ENCODE data around the gene TRPC6.
"Not testable (repeated sequence)": the region's sequence is repeated elsewhere in the genome, so short reads cannot be mapped to it uniquely, and the experiment has no call there.

The TRPC6 gene

DNA sequence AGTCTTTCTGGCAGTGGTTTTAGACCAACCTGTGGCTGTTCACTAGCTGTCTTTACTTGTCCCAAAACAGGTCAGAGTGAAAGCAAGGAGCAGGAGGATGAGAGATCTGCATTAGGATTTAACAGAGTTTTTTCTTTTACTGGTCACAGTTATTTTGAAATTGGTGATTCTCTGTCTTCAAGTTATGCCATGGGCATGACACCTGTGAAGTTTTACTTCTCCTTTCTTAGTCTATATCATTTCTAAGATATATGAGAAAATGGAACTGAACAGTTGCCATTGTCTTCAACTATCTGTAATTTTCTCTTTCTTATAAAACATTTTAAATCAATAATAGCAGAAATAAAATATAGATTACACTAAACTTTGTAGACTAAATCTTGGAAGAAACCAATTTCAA is 60.6 kb downstream of the TRPC6 start:
- no peak for DNase-seq (ENCODE audit: low read depth, low spot score)

DNA sequence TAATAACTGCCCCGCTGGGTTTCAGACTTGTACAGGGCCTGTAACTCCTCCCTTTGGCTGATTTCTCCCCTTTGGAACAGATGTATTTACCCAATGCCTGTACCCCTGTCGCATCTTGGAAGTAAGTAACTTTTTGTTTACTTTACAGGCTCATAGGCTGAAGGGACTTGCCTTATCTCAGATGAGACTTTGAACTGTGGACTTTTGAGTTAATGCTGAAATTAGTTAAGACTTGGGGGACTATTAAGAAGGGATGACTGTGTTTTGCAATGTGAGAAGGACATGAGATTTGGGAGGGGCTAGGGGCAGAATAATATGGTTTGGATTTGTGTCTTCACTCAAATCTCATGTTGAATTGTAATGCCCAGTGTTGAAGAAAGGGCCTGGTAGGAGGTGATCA is 62.0 kb downstream of the TRPC6 start:
- no peak for DNase-seq (ENCODE audit: low read depth, low spot score)

DNA sequence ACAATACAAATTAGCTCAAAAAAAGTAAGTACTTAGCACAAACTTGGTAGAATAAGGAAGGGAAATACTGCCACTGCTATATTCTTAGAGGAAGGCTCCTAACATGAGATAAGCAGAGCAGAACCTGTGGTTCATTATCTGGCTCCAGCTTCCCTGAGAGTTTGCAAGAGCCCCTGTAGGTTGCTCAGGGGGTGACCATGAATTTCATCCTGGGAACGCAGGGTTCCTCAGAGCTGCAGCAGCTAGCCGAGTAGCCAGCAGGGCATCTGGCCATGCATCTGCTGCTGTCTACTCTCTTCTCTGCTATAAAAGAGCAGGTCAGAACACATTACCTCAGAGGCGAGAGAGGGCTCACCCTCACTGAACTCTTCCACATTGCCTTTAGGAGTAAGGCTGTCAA is 67.3 kb downstream of the TRPC6 start:
- DNase-seq (ENCODE audit: low read depth, low spot score) = peak; percentile 27

DNA sequence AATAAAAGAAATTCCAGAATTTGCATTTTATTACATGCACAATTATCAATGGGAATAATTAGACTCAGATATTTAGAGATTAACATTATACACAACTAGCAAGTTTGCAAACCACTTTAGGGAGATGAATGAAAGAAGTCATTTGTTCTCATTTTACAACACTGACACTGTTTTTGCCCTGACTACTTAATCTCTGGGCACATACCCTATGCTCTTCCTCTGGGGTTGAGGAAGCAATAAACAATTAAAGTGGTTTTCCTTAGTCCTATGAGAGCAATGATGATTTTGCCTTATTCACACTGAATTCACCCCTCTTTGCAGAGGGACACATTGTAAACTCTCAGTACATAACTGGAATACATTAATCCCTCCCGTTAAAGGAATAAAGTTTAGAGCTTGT is 72.7 kb downstream of the TRPC6 start:
- no peak for DNase-seq (ENCODE audit: low read depth, low spot score)

DNA sequence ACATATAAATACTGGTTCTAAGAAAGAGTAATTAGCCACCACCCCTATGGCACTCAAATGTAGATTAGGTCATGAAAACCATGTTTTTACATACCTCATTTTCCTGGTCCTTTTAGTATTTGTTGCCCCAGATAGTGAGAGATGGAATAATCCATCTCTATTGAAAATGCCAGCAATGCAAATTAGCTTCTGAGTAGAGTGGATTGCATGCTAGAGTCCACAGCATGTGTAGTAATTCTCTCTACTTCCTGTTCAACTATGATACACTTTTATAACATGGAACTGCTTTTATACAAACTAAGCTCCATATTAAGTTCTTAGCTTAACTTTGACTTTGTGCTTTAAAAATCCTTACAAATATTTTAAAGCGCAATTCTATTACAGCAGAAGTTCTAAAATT is 73.2 kb downstream of the TRPC6 start:
- DNase-seq (ENCODE audit: low read depth, low spot score) = no peak

DNA sequence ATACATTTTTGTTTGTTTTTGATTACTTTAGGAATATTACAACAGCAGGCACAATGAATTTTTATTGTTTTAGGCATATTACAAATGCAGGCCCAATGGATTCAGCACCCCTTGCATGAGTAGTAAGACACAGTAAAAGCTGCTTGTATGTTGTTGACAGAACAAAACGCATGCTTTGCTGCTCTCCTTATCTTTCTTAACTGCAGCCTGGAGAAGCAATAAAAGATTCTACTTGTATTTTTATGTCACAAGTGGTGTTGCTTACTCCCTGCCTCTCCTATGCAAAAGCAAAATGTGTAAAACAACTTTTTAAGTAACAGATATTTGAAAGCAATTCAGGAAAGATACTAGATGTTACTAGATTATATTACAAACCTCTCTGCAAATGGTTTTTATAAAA is 73.9 kb downstream of the TRPC6 start:
- no peak for DNase-seq (ENCODE audit: low read depth, low spot score)

DNA sequence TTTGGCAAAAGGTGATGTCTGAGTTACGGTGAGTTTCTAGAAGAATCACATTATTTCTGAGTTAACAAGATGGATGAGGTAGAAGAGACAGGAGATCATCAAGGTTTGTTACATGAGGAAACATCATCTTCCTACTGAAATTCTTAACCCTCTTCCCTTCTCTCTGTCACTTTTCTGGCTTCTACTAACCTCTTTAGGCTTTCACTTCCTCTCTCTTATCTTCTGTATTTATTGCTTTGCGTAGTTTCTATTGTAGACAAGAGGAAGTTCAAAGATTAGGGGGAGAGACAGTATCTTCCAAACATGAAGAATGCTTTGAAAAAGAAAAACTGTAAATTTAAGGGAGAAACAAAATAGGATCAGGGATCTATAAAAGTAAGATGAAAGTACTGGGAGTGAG is 75.4 kb downstream of the TRPC6 start:
- no peak for DNase-seq (ENCODE audit: low read depth, low spot score)

DNA sequence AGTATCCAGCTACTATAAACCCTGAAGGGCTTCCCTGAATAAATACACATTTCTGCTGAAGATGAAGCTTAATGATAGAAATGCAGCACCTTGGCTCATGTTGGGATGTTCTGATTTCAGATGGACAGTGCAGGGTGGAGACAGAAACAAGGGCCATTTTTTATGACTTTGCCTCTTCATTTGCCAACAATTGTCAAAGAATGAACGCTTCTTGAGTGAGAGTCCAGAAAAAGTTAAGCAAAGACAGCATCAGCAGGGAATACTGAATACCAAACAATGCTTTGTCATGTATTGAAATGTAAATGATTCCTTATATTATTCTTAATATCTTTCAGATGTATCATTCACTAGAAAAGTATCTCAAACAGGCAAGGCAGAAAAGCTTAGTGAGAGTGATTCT is 84.9 kb downstream of the TRPC6 start:
- DNase-seq (ENCODE audit: low read depth, low spot score) = no peak

DNA sequence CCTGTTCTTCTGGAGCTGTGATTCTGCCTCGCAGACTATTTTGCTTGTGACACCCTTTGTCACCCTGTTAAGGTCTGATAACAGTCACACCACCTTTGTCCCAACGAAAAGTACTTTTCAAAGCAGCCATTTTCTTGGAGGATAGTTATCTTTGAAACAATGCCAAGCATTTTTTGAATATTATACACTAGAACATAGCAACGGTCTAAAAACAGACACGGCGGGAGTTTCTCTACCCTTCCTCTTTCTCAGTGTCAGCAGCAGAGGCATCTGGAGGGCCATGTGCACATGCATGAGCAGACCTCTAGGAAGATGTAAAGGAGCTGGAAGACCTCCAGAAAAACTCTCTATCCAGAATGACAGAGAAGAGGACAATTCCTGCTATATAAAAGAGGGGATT is 86.5 kb downstream of the TRPC6 start:
- no peak for DNase-seq (ENCODE audit: low read depth, low spot score)

DNA sequence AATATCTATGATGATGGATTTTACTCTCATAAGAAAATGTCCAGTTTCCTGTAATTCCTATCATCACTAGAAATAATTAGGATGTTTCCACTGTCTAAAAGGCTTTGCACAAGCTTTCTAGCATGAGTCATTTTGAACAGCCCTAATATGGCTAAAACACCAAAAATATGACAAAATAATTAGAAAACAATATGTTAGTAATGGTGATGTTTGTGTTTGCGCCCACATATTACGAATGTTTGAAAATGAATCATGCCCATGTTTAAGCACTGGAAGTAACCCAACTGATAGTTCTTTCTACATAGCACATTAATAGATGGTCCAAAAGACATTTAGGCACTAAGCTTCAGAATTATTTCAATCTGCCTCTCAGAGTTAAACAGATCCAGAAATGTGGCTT is 96.0 kb downstream of the TRPC6 start:
- DNase-seq (ENCODE audit: low read depth, low spot score) = no peak

DNA sequence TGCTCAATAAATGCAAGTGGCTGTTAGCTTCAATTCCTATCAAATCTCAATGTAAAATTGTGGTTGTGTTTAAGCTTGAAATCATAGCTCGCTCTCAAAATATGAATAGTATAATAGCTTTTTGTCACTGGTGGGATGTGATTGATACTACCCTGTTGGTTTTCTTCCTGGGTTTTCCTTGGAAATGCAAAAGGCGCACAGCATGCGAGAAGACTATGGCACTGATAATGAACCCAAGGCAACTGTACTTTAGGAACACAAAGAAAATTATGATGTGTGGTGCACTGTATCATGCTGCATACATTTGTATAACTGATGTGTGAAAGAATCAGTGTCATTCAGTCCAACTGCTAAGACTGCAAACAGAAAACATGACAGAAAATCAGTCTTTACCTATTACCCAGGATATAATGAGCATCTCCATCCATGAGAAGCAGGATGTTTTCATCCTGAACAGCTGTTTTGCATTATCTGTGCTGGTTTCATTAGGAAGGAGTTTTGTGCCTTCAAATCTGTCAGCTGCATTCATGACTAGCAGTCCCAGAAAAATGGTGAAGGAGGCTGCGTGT is 101.2 kb downstream of the TRPC6 start:
- no peak for DNase-seq (ENCODE audit: low read depth, low spot score)

DNA sequence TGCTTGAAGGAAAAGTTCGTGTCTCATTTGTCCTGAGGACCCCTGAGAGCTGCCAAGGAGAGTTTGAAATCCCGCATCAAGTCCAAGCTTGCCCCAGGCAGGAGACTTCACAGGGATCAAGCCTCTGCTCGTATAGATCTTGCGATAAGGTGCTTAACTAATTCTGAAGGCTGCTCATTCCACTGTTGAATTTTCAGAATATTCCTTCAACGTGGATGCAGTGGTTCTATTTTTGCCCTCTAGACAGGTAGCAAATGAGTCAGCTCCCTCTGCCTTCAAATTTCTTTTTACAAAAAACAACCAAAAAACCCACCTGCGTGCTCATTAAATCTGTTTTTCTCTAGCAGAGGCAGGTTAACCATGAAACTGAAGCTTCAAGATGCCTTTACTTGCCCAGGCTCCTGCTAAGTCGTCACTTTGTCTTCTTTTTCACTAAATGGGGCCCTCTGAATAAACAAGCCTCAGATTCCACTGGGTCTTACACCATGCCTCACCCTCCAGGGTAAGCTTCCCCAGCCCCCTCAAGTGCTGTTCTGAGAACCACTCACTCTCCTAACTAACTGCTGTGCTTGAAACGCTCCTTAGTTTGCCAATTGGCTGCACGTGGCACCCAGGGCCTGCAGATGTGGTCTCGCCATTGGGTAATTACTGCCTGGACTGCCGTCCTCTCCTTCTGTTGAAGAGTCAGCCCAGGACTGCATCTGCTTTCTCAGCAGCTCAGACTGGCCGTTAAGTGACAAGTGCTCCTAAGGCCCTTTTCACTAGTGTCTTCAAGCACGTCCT is 105.0 kb downstream of the TRPC6 start:
- DNase-seq (ENCODE audit: low read depth, low spot score) = peak; percentile 51

DNA sequence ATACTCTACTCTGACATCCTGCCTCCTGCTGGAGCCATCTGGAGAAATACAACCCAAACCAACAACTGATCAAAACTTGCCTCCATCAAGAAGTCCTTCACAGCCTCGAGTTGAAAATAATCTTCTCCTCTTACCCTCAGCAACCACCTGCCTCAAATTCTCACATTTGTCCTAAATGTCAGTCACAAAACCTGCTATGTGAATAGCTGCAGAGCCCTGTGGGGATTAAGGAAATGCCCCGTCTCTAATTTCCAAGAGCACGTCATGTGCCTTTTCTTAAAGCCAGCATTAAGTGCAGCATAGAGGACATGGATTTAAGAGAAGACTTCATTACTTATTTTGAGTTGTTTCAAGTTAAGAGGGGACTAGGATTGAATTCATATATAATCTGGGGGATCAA is 105.9 kb downstream of the TRPC6 start:
- no peak for DNase-seq (ENCODE audit: low read depth, low spot score)

DNA sequence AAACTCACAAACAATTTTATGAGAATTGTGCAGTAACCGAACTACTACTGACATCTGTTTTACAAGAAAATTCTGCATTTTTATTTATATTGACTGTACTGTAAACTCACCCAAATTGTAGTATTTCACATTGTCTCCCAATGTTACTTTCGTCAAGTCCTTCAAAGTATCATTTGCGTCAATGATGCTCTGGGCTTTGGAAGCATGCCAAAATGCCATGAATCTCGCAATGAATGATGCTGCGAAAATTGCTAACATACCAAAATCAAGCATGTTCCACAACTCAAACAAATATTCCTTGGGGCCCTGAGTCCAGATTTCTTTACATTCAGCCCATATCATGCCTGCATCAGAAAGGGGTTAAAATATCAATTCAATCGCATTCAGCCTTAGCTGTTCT is 107.6 kb downstream of the TRPC6 start:
- DNase-seq (ENCODE audit: low read depth, low spot score) = no peak

DNA sequence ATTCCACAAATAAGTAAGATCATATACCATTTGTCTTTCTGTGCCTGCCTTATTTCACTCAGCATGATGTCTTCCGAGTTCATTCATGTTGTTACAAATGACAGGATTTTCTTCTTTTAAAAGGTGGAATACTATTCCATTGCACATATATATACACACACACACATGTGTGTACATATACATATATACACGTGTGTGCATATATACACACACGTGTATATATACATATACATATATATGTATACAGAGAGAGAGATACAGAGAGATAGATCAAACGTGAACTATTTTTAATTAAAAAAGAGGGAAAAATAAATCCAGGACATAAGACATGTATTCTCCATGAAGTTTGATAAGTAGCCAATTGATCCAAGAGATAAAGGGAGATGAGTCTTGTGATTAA is 108.1 kb downstream of the TRPC6 start:
- no peak for DNase-seq (ENCODE audit: low read depth, low spot score)

DNA sequence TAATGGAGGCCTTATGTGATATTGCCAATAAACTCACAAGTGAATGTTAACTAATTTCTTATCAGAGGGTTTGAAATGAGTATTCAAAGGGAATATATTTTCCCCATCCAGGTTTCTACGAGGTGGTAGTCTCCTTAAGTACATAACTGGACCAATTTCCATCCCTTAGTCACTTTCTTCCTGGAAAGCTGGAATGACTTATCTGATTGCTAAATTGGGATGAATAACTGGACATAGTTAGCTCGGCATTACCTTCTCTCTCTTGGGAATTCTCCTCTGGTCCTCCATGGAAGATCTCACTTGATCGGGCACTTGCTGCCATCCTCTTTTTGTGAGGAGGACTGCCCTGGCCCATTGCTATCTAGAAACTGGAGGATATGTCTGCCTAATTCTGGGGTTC is 109.1 kb downstream of the TRPC6 start:
- no peak for DNase-seq (ENCODE audit: low read depth, low spot score)

DNA sequence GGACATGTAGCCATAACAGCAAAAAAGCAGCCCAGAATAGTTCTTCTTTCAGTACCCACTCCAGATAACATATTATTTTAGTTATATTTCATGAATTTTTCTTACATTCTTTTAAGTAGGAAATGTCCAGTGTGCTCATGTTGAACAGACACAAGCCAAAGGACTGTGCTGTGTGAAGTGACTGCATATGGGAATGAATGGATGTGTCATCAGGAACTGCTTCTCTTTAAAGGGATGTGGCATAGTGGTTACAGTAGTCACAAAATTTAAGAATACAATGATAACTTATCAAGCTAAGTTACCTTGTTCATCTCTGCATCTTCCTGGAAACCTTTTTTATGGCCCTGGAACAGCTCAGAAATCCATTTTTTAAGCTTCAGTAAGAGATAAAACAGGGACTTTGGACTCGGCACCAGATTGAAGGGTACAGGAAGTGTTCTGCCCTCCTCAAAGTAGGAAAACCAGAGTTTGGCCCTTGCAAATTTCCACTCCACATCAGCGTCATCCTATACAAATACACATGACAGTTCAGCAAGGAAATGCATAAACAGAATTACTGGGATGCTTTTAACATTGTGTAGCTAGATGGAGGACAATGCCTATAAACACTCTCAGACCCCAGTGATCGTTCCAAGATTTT is 112.8 kb downstream of the TRPC6 start:
- DNase-seq (ENCODE audit: low read depth, low spot score) = no peak

DNA sequence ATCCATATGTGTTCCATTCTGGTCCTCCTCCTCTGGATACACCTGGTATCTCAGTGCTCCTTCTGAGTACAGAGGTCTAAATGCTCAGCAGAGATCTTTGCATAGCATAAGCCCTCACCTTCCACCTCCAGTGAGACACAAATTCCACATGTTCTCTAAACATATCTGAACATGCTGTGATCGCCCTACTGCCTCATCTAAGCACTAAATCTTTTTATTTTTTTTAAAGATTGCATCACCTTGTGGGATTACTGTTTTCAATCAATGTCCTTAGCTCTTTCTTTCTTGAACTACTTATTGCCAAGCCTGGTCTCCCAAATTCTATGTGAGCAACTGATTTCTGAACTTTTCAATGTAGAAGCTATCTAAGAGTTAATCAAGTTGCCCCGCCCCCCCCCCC is 113.4 kb downstream of the TRPC6 start:
- no peak for DNase-seq (ENCODE audit: low read depth, low spot score)

DNA sequence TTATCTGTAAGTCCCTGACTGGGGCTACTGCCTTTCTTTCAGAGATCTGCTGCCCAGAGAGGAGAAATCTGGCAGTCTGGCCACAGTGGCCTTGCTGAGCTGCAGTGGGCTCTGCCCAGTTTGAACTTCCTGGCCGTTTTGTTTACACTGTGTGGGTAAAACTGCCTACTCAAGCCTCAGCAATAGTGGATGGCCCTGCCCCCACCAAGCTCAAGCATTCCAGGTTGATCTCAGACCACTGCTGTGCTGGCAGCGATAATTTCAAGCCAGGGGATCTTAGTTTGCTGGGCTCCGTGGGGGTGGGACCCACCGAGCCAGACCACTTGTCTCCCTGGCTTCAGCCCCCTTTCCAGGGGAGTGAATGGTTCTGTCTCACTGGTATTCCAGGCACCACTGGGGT is 117.5 kb downstream of the TRPC6 start:
- DNase-seq (ENCODE audit: low read depth, low spot score) = peak; percentile 63

DNA sequence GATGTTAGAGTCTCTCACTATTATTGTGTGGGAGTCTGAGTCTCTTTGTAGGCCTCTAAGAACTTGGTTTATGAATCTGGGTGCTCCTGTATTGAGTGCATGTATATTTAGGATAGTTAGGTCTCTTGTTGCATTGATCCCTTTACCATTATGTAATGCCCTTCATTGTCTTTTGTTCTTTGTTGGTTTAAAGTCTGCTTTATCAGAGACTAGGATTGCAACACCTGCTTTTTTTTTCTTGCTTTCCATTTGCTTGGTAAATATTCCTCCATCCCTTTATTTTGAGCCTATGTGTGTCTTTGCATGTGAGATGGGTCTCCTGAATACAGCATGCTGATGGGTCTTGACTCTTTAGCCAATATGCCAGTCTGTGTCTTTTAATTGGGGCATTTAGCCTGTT is 119.4 kb downstream of the TRPC6 start:
- not testable (repeated sequence) for DNase-seq (ENCODE audit: low read depth, low spot score)

DNA sequence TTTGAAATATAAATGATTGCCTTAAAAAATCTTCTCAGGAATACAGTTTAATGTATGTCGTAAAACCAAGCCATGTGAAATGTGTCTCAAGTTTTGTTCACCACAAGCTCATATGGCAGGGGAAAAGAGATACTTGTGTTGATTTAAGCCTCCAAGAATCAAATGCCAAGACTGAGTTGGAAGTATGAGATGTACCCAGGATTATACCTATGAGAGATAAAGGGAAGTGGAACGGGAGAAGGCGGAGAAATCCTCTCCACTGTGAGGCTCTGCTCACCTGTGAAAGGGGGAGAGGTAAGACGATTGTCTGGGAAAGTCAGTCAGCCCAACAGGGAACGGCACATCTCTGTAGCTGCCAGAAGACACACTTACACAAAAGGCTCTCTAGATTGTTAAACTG is 124.8 kb downstream of the TRPC6 start:
- DNase-seq (ENCODE audit: low read depth, low spot score) = no peak

DNA sequence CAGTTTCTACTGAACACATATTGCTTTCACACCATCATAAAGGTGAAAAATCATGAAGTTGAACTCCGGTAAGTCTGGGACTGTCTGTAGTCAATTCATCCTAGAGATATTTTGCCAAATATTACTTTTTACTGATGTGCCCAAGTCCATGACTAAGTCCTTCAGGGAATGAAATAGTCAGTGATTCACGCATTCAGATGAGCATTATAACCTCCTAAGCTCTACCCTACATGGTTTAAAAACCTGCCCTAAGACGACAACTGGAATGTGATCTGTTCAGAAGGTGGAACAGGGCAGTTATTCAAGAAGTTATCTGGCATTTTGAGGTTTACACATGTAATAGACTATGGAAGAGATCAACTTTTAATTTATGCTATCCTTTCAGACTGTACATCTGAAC is 125.6 kb downstream of the TRPC6 start:
- DNase-seq (ENCODE audit: low read depth, low spot score) = no peak

DNA sequence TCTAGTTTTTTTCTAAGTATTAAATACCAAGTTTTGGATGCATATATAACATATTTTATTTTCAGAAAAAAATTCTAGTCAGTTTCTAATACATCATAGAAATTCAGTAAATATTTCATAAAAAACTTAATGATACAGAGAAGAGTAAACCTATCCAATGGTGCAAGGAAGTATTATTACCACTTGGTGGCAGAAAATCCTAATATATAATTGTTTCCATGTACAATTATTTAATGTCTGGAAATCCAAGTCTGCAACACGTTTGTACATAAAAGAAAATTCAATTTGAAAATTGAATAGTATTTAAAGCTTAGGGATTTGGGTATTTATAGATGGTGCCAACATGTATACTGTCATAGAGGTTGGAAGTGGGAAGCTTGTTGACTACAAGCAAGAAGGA is 127.0 kb downstream of the TRPC6 start:
- no peak for DNase-seq (ENCODE audit: low read depth, low spot score)
